NCI-H128 (cell line): Measurements from ENCODE around the gene TMC7.
"Not testable (repeated sequence)": the region's sequence is repeated elsewhere in the genome, so short reads cannot be mapped to it uniquely, and the experiment has no call there.

Experiments used
- DNase-seq: peaks from one replicate; lab custom pipeline; 2025; ENCODE audit not compliant: unreplicated experiment; lab: John Stamatoyannopoulos, UW

Gene TMC7

GRCh38 chr16:18975109-18975508, 8.6 kb upstream of the TMC7 start:
- no peak for DNase-seq

- no peak for DNase-seq
These were observed 3.8 kb upstream of the TMC7 start for GRCh38 chr16:18979936-18980335.

DNA sequence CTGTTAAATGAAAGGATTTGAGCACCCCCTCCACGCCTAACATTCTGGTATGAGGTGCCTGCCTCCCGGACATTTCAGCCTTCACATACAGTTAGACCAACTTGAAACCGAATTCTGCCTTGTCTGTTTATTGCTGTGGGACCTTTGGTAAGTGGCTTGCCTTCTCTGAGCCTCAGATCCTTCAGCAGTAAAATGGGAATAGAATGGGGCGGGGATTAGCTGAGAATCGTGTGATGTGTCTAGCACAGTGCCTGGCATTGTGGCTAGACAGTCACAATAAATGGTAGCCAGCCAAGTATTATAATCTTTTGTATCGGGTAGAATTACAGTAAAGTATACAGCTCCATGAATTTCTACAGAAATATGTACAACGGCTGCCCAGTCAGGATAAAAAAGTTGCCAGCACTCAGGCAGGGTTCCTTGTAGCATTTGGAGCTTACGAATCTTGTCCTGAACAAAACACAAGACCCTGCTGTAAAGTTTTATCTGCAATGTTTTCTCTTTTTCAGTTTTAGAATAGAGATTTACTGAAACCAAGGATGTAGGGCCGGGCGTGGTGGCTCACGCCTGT, 786 bp downstream of the TMC7 start:
- no peak for DNase-seq

- DNase-seq: not testable (repeated sequence)
These were observed 1.5 kb downstream of the TMC7 start for GRCh38 chr16:18985256-18985655.

DNA sequence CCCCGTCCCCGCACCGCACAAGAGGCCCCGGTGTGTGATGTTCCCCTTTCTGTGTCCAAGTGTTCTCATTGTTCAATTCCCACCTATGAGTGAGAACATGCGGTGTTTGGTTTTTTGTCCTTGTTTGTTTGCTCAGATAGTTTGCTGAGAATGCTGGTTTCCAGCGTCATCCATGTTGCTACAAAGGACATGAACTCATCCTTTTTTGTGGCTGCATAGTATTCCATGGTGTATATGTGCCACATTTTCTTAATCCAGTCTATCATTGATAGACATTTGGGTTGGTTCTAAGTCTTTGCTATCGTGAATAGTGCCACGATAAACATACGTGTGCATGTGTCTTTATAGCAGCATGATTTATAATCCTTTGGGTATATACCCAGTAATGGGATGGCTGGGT, 8.0 kb downstream of the TMC7 start:
- DNase-seq: not testable (repeated sequence)

DNA sequence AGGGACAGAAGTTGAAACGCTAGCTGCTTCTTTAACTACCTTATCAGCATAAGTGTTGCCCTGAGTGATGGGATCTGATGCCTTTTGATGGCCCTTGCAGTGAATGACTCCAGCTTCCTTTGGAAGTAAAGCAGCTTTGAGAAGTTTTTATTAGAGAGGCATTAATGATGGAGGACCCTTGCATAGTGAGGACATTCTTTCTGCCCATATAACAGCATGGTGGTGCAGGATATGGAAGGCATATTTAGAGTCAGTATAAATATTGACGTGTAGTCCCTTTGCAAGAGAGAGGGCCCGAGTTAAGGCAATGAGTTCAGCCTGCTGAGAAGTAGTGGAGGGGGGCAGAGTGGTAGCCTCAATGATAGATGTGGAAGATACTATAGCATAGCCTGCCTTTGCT, 9.8 kb downstream of the TMC7 start:
- not testable (repeated sequence) for DNase-seq

GRCh38 chr16:18994181-18994580, 10.4 kb downstream of the TMC7 start:
- not testable (repeated sequence) for DNase-seq

DNA sequence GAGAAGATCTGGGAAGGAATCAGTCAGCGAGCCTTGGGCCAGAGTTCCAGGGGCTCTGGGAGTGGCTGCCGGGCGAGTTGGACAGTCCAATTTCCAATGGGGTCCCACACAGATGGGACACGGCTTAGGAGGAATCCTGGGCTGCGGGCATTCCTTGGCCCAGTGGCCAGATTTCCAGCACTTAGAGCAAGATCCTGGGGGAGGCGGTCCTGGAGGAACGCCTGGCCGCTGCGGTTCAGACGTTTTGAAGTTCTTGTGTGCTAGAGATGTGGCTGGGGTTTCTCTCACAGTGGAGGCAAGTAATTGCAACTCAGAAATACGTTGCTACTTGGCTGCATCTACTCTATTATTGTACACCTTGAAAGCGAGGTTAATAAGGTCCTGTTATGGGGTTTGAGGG, 11.7 kb downstream of the TMC7 start:
- DNase-seq: not testable (repeated sequence)

DNA sequence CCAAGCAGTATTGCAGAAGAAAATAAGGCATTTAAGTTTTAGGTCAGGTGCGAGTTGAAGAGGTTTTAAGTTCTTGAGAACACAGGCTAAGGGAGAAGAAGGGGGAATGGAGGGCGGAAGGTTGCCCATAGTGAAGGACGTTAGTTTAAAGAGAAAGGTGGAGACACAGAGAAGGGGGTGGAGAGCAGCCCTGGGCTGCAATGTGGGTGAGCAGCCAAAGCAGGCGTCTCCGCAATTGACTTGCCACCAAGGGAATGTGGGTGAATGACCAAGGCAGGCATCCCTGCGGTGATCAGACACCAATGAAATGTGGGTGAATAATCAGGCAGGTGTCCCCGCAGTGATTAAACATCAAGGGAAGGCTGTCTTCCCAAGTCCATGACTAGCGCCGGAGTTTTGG, 12.8 kb downstream of the TMC7 start:
- not testable (repeated sequence) for DNase-seq

DNA sequence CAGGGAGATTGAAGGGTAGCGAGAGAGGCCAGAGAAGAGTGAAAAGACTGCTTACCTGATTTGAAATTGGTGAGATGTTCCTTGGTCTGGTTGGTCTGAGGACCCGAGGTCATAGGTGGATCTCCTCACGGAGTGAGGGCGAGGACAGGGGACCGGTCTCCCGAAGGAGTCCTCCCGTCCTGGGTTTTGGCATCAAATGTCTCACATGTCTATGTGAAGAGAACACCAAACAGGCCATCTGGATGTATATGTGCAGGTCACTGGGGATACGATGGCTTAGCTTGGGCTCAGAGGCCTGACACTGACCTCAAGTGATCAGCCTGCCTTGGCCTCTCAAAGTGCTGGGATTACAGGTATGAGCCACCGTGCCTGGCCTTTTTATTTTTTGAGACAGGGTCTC, 13.3 kb downstream of the TMC7 start:
- DNase-seq: not testable (repeated sequence)

DNA sequence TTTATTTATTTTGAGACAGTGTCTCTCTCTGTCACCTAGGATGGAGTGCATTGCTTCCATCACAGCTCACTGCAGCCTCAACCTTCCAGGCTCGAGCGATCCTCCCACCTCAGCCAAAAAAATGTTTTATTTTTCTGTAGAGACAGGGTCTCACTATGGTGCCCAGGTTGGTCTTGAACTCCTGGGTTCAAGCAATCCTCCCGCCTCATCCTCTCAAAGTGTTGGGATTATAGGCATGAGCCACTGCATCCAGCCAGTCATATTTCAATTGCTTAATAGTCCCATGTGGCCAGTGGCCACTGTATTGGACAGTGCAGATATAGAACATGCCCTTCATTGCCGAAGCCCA, 15.3 kb downstream of the TMC7 start:
- DNase-seq: no peak

- no peak for DNase-seq
These were observed 18.1 kb downstream of the TMC7 start for GRCh38 chr16:19001788-19002187.

DNA sequence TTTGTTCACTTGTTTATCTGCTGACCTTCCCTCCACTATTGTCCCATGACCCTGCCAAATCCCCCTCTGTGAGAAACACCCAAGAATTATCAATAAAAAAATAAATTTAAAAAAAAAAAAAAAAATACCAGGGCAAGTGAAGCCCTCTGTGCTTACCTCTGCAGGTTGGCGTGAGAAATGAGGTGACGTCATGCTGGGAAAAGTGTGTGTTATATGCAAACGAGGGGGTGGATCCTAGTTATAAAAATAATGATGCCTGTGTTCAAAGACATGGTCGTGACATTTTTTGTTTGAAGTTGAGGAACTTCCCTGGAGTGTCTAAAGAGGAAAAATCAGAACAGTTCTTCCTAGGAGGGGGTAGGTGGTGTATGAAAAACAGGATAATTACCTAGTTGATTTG, 20.2 kb downstream of the TMC7 start:
- no peak for DNase-seq

DNA sequence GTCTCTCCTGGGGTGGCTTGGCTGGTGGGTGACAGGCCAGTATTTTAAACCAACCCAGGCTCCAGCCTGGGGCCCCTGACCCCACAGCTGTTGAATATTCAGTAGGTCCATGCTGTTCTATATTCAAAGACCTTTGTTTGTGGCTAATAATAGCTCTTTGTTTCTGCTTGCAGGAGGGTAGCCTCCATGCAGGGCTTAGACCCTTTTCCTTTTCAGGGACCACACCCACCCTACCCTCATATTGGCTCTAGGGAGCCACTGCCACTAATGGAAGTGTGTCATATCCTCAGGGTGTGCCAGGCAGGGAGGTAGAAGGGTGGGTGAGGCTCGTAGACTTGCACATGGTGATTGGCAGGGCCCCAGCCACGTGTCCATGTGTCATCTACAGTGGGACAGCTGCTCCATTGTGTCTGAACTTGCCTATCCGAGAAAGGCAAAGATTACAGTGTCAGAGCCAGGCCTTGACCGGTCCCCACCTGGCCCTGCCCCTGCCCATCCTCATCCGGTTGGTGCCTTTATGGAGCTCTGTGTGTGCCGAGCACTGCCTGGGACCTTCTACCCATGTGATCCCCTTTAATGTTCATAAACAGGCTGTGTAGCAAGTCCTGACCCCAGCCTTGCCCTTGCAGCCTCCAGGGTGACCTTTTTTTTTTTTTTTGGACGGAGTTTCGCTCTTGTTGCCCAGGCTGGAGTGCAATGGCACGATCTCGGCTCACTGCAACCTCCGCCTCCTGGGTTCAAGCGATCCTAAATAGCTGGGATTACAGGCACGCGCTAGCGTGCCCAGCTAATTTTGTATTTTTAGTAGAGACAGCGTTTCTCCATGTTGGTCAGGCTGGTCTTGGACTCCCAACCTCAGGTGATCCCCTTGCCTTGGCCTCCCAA, 22.1 kb downstream of the TMC7 start:
- DNase-seq: no peak

GRCh38 chr16:19006446-19007315, 22.9 kb downstream of the TMC7 start:
- no peak for DNase-seq

DNA sequence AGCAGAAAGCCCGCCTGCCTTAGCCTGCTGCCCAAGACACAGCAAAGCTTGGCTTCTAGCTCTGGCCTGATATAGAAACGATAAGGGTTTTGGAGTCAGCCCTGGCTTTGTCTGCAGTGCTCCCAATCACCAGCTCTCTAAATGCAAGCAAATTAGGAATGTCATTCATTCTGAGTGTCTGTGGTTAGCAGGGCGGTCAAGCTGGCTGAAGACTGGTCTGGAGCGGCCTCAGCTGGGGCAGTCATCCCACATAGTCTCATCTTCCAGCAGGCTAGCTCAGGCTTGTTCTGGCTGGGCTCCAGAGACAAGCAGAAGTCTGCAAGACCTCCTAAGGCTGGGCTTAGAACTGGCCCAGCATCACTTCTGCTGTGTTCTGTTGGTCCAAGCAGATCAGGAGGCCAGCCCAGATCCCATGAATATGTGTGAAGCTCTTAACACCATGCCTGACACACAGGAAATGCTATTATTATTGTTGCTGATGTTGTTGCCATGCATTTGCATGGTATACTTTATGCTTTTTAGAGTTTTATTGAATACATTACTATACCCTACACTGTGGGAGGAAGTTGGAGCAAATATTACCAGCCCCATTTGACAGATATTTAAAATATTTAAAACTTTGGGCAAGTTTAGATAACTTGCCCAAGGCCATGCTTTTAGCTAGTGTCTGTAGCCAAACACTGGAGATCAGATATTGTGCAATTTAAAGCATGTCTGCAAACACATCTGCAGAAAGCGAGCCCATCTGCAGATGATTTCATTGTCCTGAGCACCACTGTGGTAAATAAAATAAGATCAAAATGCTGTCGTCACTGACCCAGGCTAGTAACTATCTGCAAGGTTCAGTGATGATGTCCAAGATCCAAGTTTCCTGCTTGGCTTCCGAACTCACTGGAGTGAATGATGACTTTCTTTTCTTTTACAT, 24.8 kb downstream of the TMC7 start:
- DNase-seq: no peak

DNA sequence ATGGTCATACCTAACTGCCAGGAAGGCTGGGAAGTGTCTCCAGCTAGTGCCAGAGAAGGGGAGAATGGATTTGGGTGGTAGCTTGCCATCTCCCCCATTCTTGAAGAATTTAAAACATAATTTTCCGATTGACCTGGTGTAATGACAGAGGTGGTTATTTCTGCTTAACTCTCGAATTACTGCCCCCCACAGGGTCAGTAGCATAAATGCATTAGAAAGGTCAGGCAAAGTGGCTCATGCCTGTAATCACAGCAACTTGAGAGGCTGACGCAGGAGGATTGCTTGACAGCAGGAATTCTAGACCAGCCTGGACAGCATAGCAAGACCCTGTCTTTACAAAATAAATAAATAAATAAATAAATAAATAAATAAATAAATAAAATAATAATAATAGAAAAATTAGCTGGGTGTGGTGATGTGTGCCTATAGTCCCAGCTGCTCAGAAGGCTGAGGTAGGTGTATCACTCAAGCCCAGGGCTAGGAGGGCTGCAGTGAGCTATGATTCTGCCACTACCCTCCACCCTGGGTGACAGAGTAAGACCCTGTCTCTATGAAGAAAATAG, 27.5 kb downstream of the TMC7 start:
- no peak for DNase-seq

DNA sequence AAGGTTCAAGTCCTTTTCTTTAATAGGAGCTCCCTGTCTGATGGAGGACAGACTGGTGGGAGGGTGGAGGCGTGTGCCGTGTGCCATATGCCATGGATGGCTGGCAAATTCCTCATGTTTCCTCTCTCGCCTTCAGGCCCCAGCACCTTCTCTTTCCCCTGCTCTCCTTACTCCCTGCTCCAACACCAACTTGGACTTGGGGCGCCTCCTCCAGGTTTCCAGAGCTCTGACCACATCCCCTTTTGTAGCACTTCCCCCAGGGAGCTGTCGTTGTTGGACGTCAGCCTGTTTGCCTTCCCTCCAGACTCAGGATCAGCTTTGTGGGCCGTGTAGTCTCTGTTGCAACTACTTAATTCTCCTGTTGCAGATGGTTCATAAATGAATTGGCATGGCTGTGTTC, 30.7 kb downstream of the TMC7 start:
- DNase-seq: no peak

GRCh38 chr16:19017179-19017578, 33.4 kb downstream of the TMC7 start:
- no peak for DNase-seq

DNA sequence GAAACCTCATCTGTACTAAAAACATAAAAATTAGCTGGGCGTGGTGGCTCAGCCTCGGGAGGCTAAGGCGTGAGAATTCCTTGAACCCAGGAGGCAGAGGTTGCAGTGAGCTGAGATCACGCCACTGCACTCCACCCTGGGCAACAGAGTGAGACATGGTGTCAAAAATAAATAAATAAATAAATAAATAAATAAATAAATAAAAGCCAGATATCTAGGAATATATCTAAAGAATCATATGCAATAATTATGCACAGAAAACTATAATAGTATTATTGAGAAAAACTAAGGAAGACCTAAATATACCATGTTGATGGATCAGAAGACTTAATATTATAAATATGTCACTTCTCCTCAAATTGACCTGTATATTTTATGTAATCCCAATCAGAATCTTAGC, 37.0 kb downstream of the TMC7 start:
- no peak for DNase-seq
